ENCODE measurements around the gene CCDC7.

- no peak for TF ChIP-seq POLR2A (IDR thresholded peaks at IDR 0.05)
- TF ChIP-seq, protein P1, sequence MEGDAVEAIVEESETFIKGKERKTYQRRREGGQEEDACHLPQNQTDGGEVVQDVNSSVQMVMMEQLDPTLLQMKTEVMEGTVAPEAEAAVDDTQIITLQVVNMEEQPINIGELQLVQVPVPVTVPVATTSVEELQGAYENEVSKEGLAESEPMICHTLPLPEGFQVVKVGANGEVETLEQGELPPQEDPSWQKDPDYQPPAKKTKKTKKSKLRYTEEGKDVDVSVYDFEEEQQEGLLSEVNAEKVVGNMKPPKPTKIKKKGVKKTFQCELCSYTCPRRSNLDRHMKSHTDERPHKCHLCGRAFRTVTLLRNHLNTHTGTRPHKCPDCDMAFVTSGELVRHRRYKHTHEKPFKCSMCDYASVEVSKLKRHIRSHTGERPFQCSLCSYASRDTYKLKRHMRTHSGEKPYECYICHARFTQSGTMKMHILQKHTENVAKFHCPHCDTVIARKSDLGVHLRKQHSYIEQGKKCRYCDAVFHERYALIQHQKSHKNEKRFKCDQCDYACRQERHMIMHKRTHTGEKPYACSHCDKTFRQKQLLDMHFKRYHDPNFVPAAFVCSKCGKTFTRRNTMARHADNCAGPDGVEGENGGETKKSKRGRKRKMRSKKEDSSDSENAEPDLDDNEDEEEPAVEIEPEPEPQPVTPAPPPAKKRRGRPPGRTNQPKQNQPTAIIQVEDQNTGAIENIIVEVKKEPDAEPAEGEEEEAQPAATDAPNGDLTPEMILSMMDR (IDR thresholded peaks at IDR 0.05): no peak
Measured at GRCh38 chr10:32738958-32739357, 293.0 kb downstream of the CCDC7 start.

Measured in Peyer's patch (tissue), 4 donors.